ENCODE data around the gene IDH3B. TPM values are rescaled to one million over a fixed set of nuclear protein-coding genes. Genes with fewer than 3 reads are reported as not detected.
A peak's percentile ranks its signal among the peaks of the same experiment; 100 is the strongest.
"Not testable (repeated sequence)": the region's sequence is repeated elsewhere in the genome, so short reads cannot be mapped to it uniquely, and the experiment has no call there.

The IDH3B gene
- total and polyA plus RNA-seq, 7 donors: 103 to 131 (median 114) TPM

GRCh38 chr20:2690213-2690612 is 26.2 kb upstream of the IDH3B start:
- Histone ChIP-seq H3K27ac (no peak overlapping the region), H3K4me3 (no peak overlapping the region), H3K27me3 (no peaks in the 10 kb centered on the region), H3K36me3 (no peaks in the 10 kb centered on the region), H3K4me1 (peaks cover 0 to 23% (median 20%) of the 10 kb centered on the region in 4 donors), H3K9me3 (no peaks in the 10 kb centered on the region)
- intact Hi-C loops (cut with DNase I): loop anchor here (5.0 to 10.0 kb wide), 3 partner anchors 62 to 315 kb away; partner anchors contain the start of genes PCED1A and VPS16
- no peak for DNase-seq
- WGBS, 2 donors: 67 to 79% methylated on average over 3 of the region's 3 CpGs
- TF ChIP-seq EP300 (IDR thresholded peaks at IDR 0.05): no peak
- TF ChIP-seq POLR2A (IDR thresholded peaks at IDR 0.05): no peak

GRCh38 chr20:2688041-2688591 is 24.1 kb upstream of the IDH3B start:
- H3K9me3 ChIP-seq: no peaks in the 10 kb centered on the region
- no peak overlapping the region for H3K4me3 ChIP-seq
- intact Hi-C loops (cut with DNase I): no loop called here
- 19 to 24% methylated on average over 18 of the region's 18 CpGs for WGBS, 2 donors
- TF ChIP-seq POLR2A (IDR thresholded peaks at IDR 0.05) (no peak), POLR2AphosphoS5 (IDR thresholded peaks at IDR 0.05) (no peak), EP300 (IDR thresholded peaks at IDR 0.05) (no peak), CTCF (IDR thresholded peaks at IDR 0.05) (peak; percentile 10 to 46 (median 25))
- H3K27ac ChIP-seq: no peak overlapping the region
- H3K4me1 ChIP-seq: peaks cover 0 to 10% (median 6%) of the 10 kb centered on the region in 4 donors
- DNase-seq: peak; percentile 70
- no peaks in the 10 kb centered on the region for H3K36me3 ChIP-seq
- no peaks in the 10 kb centered on the region for H3K27me3 ChIP-seq

- no peaks in the 10 kb centered on the region for H3K36me3 ChIP-seq
- intact Hi-C loops (cut with DNase I): no loop called here
- no peaks in the 10 kb centered on the region for H3K9me3 ChIP-seq
- H3K27ac ChIP-seq: no peak overlapping the region
- no peak for TF ChIP-seq POLR2A (IDR thresholded peaks at IDR 0.05)
- no peak for TF ChIP-seq EP300 (IDR thresholded peaks at IDR 0.05)
- TF ChIP-seq CTCF (IDR thresholded peaks at IDR 0.05): no peak
- no peak for TF ChIP-seq POLR2AphosphoS5 (IDR thresholded peaks at IDR 0.05)
- no peaks in the 10 kb centered on the region for H3K27me3 ChIP-seq
- peak; percentile 29 for DNase-seq
- peaks cover 0 to 10% (median 6%) of the 10 kb centered on the region in 4 donors for H3K4me1 ChIP-seq
- WGBS, 2 donors: 32 to 43% methylated on average over 6 of the region's 6 CpGs
- H3K4me3 ChIP-seq: no peak overlapping the region
These were observed 23.5 kb upstream of the IDH3B start for GRCh38 chr20:2687514-2687913.

GRCh38 chr20:2684817-2685216 is 20.8 kb upstream of the IDH3B start:
- H3K4me3 ChIP-seq; H3K36me3 ChIP-seq; H3K9me3 ChIP-seq; H3K27ac ChIP-seq; H3K4me1 ChIP-seq; DNase-seq; intact Hi-C loops (cut with DNase I); H3K27me3 ChIP-seq: not testable (repeated sequence)
- WGBS, 2 donors: 49 to 51% methylated on average over 4 of the region's 4 CpGs

GRCh38 chr20:2682040-2682439 is 18.0 kb upstream of the IDH3B start:
- H3K27ac ChIP-seq; H3K36me3 ChIP-seq; intact Hi-C loops (cut with DNase I); H3K4me3 ChIP-seq; H3K27me3 ChIP-seq; H3K4me1 ChIP-seq; H3K9me3 ChIP-seq; DNase-seq: not testable (repeated sequence)
- 81 to 87% methylated on average over 3 of the region's 3 CpGs for WGBS, 2 donors

- no peaks in the 10 kb centered on the region for H3K36me3 ChIP-seq
- H3K27ac ChIP-seq: no peak overlapping the region
- no peaks in the 10 kb centered on the region for H3K9me3 ChIP-seq
- WGBS, 2 donors: 76 to 79% methylated on average over 4 of the region's 4 CpGs
- no peak for DNase-seq
- intact Hi-C loops (cut with DNase I): no loop called here
- no peak overlapping the region for H3K4me3 ChIP-seq
- no peaks in the 10 kb centered on the region for H3K4me1 ChIP-seq
- no peaks in the 10 kb centered on the region for H3K27me3 ChIP-seq
- TF ChIP-seq POLR2AphosphoS5 (IDR thresholded peaks at IDR 0.05) (no peak), POLR2A (IDR thresholded peaks at IDR 0.05) (no peak), EP300 (IDR thresholded peaks at IDR 0.05) (no peak), CTCF (IDR thresholded peaks at IDR 0.05) (no peak)
These were observed 16.0 kb upstream of the IDH3B start for GRCh38 chr20:2680046-2680445.

All from sigmoid colon (tissue), 7 donors.